ENCODE results near the gene CSNK1G3. TPM values are rescaled to one million over a fixed set of nuclear protein-coding genes. Genes with fewer than 3 reads are reported as not detected.

CSNK1G3 gene
- total RNA-seq, 1 experiment from 2014 or later: 48.3 TPM

DNA sequence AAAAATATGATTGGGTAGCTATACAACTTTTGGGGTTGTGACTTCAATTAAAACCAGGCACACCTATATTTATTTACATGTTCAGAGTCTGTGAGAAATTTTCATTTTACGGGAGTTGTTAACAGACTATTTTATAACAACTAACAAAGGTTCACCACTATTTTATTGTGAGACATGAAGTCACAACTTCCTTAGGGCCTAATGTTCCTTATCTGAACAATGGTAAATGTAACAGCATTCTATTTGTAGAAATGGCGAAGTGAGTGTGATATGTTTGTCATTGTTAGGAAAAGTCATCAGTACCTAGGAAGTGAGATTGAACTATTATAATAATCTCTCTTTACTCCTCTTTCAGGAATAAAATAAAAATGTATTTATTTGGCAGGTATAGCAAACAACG is 67.4 kb downstream of the CSNK1G3 start:
- H3K23me2 ChIP-seq (ENCODE audit: insufficient read length, low read depth, low read length, poor library complexity, severe bottlenecking): no peaks in the 10 kb centered on the region
- H3K27me3 ChIP-seq (ENCODE audit: insufficient read depth, low read length): no peaks in the 10 kb centered on the region
- no peak overlapping the region for H3K4ac ChIP-seq (ENCODE audit: low read depth, low read length)
- H3K9ac ChIP-seq (ENCODE audit: extremely low read depth, insufficient read length, low read length): no peak overlapping the region
- no peak overlapping the region for H2BK15ac ChIP-seq (ENCODE audit: low read depth, low read length)
- no peak overlapping the region for H3K18ac ChIP-seq (ENCODE audit: insufficient read length, low read depth, low read length)
- Mint-ChIP-seq H3K9me3 (no peaks in the 10 kb centered on the region; a peak in 1 of 5 replicates), H3K36me3 (ENCODE audit: insufficient read depth in 1 of 3, low read depth in 3 of 3) (peaks cover 12 to 27% (median 12%) of the 10 kb centered on the region in 3 experiments), H3K27me3 (ENCODE audit: low read depth) (no peaks in the 10 kb centered on the region), H3K4me3 (no peak overlapping the region), H3K4me1 (peaks cover 17 to 22% of the 10 kb centered on the region in 2 experiments), H3K27ac (no peak overlapping the region)
- H4K5ac ChIP-seq (ENCODE audit: insufficient read length, low read depth, low read length): no peak overlapping the region
- H4K8ac ChIP-seq (replicated peaks; ENCODE audit: insufficient read length, low read depth, low read length): no peak overlapping the region
- no peak overlapping the region for H3T11ph ChIP-seq (ENCODE audit: low read length)
- TF ChIP-seq, protein P1, sequence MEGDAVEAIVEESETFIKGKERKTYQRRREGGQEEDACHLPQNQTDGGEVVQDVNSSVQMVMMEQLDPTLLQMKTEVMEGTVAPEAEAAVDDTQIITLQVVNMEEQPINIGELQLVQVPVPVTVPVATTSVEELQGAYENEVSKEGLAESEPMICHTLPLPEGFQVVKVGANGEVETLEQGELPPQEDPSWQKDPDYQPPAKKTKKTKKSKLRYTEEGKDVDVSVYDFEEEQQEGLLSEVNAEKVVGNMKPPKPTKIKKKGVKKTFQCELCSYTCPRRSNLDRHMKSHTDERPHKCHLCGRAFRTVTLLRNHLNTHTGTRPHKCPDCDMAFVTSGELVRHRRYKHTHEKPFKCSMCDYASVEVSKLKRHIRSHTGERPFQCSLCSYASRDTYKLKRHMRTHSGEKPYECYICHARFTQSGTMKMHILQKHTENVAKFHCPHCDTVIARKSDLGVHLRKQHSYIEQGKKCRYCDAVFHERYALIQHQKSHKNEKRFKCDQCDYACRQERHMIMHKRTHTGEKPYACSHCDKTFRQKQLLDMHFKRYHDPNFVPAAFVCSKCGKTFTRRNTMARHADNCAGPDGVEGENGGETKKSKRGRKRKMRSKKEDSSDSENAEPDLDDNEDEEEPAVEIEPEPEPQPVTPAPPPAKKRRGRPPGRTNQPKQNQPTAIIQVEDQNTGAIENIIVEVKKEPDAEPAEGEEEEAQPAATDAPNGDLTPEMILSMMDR (conservative IDR thresholded peaks at IDR 0.05): no peak
- no peak for DNase-seq
- no peaks in the 10 kb centered on the region for H3K79me2 ChIP-seq (ENCODE audit: insufficient read depth, low read length)
- WGBS (ENCODE audit: extremely low coverage, insufficient read length, low lambda C conversion rate): no CpG with 5 or more reads among the region's 3 CpGs
- no peak overlapping the region for H3K56ac ChIP-seq (ENCODE audit: insufficient read length, low read depth, low read length)
- H2BK120ac ChIP-seq (ENCODE audit: low read depth, low read length, poor library complexity, severe bottlenecking): no peak overlapping the region
- no peaks in the 10 kb centered on the region for H3K4me1 ChIP-seq (ENCODE audit: insufficient read depth, low read length)
- H3K9me3 ChIP-seq (ENCODE audit: control insufficient read depth, low read depth, low read length): no peaks in the 10 kb centered on the region
- H2BK20ac ChIP-seq (ENCODE audit: low read depth, low read length, poor library complexity, severe bottlenecking): no peak overlapping the region
- H3K14ac ChIP-seq (ENCODE audit: insufficient read depth, low read length): no peak overlapping the region
- no peak overlapping the region for H2AFZ ChIP-seq (ENCODE audit: low read length)
- no peaks in the 10 kb centered on the region for H4K20me1 ChIP-seq (ENCODE audit: control insufficient read depth, insufficient read depth, insufficient read length)
- H3K4me2 ChIP-seq (ENCODE audit: insufficient read depth, insufficient read length, low read length): no peak overlapping the region
- H3K23ac ChIP-seq (ENCODE audit: insufficient read length, low read depth, low read length): no peak overlapping the region
- H2AK5ac ChIP-seq (ENCODE audit: insufficient read length, low read length): no peak overlapping the region
- no peaks in the 10 kb centered on the region for H3K79me1 ChIP-seq (ENCODE audit: insufficient read depth, low read depth, low read length, poor library complexity, severe bottlenecking)
- no peak overlapping the region for H2BK12ac ChIP-seq (ENCODE audit: insufficient read length, low read depth, low read length)
- no peak overlapping the region for H4K91ac ChIP-seq (ENCODE audit: insufficient read length, low read depth, low read length)
- H3K27ac ChIP-seq (ENCODE audit: insufficient read length, low read depth, low read length): no peak overlapping the region
- no peak overlapping the region for H2BK5ac ChIP-seq (ENCODE audit: insufficient read length, low read length)

Data from H9 (cell line).